ENCODE measurements around the gene PDK4. TPM values are rescaled to one million over a fixed set of nuclear protein-coding genes. Genes with fewer than 3 reads are reported as not detected.
"Not testable (repeated sequence)": the region's sequence is repeated elsewhere in the genome, so short reads cannot be mapped to it uniquely, and the experiment has no call there.

Gene PDK4
- total RNA-seq, 1 donor from 2014 or later: 374 TPM

DNA sequence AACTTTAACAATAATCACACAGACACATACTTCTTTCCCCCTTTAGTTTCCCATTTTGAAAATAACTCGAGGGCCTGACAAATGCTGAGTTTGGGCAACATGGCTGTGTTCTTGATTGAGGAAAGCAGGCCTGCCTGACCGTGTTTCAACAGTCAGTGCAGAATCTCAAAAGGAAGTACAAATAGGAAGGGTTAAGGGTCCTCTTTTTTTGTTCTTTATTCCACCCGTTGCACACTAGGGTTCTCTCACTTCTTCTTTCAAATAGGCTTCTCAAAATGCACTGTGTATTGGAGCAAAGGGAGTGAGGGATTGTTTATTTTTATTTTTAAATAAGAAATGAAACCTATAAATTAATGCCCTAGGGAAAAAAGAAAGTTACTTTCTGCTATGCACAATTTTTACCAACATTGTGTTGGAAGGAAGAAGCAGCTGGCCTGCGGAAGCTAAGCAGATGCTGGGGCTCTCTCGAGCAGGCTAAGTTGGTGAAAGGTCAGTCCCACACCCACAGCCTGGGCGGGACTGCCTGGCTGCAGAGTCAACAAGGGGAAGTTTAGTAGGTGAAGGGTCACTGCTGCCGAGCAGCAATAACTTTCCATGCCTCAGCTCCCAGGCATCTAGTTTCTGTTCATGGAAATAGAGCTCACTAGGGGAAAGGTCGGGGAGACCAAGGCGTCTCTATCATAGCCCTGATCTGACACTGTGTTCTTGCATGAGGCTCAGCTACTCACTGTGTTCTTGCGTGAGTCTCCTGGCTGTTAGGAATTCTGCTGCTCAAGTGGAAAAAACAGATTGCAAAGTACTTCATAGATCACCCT is 12.2 kb upstream of the PDK4 start:
- ATAC-seq (ENCODE audit: poor library complexity) (peak; percentile 96), DNase-seq (peak; percentile 96)
- intact Hi-C loops (cut with DNase I): loop anchor here (2.0 kb wide), 1 partner anchor 20 kb away; no protein-coding TSS in a partner anchor

DNA sequence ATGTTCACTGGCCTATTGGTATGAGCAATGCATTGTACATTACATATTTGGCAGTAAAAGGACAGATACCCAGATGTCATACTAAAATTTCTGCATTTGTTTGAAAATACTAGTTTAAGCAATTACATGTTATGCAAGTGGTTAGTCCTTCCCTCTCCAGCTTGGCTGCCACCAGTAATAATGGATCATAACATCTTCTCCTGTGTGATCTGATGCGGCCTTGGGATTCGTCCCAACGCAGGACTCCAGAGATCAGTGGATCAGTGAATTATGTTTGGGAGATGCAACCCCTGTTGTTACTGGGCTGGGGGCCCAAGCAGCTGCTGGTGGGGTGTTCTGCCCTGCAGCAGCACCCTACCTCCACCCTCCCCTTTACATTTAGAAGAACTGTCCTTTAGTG is 11.2 kb upstream of the PDK4 start:
- ATAC-seq (ENCODE audit: poor library complexity): peak; percentile 7
- DNase-seq: peak; percentile 63
- intact Hi-C loops (cut with DNase I): no loop called here

DNA sequence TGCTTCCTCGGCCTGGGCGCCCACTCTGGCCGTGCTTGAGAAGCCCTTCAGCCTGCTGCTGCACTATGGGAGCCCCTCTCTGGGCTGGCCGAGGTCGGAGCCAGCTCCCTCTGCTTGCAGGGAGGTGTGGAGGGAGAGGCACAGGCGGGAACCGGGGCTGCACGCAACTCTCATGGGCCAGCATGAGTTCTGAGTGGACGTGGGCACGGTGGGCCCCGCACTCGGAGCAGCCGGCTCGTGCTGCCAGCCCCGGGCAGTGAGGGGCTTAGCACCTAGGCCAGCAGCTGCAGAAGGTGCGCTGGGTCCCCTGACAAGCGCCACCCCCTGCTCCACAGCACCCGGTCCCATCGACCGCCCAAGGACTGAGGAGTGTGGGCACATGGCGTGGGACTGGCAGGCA is 9.0 kb upstream of the PDK4 start:
- DNase-seq (peak; percentile 41), ATAC-seq (ENCODE audit: poor library complexity) (no peak)
- intact Hi-C loops (cut with DNase I): no loop called here

DNA sequence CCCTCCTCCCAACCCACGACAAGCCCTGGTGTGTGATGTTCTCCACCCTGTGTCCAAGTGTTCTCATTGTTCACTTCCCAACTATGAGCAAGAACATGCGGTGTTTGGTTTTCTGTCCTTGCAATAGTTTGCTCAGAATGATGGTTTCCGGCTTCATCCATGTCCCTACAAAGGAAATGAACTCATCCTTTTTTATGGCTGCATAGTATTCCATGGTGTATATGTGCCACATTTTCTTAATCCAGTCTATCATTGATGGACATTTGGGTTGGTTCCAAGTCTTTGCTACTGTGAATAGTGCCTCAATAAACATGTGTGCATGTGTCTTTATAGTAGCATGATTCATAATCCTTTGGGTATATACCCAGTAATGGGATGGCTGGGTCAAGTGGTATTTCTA is 8.5 kb upstream of the PDK4 start:
- DNase-seq; ATAC-seq (ENCODE audit: poor library complexity); intact Hi-C loops (cut with DNase I): not testable (repeated sequence)

DNA sequence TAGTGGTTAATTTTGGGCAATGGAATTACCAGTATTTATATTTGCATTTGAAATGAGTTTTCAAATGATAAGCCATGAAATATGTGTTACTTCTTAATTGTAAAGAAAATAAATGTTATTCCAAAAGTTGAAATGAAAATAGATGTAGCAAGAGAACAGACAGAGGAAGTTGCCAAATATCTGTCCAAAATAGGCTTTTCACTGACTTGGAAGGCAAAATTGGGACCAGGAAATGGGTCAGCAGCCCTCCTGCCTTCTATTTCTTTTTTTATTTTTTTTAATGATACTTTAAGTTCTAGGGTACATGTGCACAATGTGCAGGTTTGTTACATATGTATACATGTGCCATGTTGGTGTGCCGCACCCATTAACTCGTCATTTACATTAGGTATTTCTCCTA is 8.1 kb upstream of the PDK4 start:
- ATAC-seq (ENCODE audit: poor library complexity); intact Hi-C loops (cut with DNase I); DNase-seq: not testable (repeated sequence)

DNA sequence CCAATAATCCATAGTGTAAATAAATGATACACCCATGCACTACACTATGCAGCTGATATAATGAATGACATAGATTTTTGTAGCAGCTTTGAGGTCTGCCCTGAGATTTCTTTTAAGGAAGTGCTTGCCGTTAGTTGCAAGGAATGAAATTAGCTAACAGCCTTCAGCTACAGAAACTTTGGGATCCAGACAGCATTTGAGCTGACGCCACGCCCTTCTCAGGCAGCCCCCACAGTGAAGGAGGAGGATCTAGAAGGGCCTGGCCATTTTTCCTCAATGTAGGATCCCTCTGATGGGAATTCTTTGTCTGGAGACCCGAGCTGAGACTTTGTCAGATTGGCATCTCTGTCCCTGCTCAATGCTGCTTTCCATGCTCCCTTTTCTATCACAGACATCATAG is 6.1 kb upstream of the PDK4 start:
- intact Hi-C loops (cut with DNase I): no loop called here
- no peak for ATAC-seq (ENCODE audit: poor library complexity)
- no peak for DNase-seq

DNA sequence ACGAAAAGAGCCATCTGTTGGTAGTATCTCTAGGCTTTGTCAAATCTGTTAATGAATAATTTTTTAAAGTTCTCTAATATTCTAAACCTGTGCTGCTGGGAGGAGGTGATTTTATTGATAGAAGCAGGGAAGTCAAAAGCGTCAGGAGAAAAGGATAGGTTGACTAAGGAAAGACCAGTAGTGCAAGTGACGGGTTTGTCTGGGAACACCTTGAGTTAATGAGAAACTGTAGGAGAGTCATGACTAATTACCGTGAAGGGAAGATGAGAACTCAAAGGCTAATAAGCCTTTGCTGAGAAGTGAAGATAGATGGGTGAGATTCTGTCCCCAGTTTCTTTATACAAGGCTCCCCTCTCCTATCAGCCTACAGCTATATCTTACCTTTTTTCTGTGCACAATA is 5.0 kb upstream of the PDK4 start:
- intact Hi-C loops (cut with DNase I): no loop called here
- ATAC-seq (ENCODE audit: poor library complexity): no peak
- DNase-seq: no peak

DNA sequence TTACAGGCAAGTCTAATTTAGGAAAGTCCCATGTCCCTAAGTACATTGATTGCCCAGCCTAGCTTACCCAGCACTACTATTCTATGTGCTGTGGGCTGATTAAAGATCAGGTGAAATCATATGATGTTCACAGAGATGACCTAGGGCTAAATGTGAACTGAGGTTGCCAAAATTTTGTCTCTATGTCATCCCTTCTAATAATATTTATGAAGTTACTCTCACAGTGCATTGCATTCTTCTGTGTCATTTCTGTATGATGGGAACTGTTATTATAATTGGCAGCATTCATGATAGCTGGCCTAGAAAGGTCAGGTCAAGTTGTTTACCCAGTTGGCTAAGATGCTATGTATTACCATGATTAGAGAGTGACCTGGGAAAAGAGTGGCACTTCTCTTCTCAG is 2.8 kb upstream of the PDK4 start:
- ATAC-seq (ENCODE audit: poor library complexity) (peak; percentile 25), DNase-seq (no peak)
- intact Hi-C loops (cut with DNase I): loop anchor here (5.0 kb wide), 1 partner anchor 83 kb away; no protein-coding TSS in a partner anchor

DNA sequence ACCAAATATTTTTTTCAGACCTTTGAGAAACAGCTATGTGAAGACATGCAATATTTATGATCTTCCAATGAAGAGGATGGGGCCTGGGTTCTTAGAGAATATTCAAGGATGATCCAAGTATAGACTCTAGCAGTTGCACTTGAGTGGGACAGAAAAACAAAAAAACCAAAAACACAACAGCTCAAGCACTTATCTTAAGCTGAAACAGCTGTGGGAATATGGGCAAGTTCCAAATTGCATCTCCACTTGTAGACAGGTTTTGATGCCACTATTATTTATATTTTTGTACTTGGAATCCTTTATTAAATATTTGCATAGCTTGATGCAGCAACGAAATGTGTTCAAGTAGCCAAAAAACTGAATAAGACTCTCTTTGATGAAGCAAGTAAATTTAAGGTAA is 2.2 kb upstream of the PDK4 start:
- intact Hi-C loops (cut with DNase I): loop anchor here (5.0 kb wide), 1 partner anchor 84 kb away; no protein-coding TSS in a partner anchor
- ATAC-seq (ENCODE audit: poor library complexity): no peak

DNA sequence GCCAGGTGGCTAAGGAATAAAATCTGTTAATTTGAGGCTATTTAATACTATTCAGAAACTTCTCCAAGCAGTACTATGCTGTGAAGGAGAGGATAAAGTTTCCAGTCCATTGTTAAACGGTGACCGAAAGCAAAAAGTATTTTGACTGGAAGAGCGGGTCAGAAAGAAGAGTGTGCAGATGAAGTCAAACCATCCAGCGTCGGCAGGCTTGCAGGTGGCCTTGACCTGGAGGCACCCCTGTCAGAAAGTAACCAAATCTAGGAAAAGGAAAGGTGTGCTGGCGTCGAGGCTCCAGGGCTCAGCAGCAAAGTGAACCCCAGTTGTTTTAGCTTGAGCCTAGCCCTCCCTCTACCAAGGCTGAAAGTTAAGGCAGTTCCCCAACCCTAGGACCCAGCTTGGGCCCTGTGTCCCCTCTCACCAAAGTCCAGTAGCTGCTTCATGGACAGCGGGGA is 544 bp downstream of the PDK4 start:
- intact Hi-C loops (cut with DNase I): loop anchor here (5.0 kb wide), 1 partner anchor 87 kb away; no protein-coding TSS in a partner anchor
- ATAC-seq (ENCODE audit: poor library complexity) (peak; percentile 0), DNase-seq (no peak)

More for the DNA sequence above, 2.2 kb upstream of the PDK4 start:
- no peak for DNase-seq

DNA sequence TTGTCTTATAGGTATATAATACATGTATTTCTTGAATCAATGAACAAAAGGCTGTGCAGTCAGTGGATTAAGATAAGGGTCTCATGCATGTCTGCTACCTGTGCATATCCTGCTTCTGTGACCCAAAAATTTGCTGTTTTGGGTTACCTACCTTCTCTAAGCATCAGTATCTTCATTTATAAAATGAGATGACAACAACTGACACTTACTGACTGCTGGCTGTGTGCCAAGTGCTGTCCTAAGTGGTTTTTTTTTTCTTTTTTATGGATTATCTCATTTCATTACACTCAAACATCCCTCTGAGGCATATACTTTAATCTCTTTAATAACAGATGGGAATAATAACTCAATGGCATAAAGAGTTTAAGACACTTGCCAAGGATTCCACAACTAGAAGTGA is 2.1 kb downstream of the PDK4 start:
- ATAC-seq (ENCODE audit: poor library complexity): no peak
- DNase-seq: no peak
- intact Hi-C loops (cut with DNase I): no loop called here

DNA sequence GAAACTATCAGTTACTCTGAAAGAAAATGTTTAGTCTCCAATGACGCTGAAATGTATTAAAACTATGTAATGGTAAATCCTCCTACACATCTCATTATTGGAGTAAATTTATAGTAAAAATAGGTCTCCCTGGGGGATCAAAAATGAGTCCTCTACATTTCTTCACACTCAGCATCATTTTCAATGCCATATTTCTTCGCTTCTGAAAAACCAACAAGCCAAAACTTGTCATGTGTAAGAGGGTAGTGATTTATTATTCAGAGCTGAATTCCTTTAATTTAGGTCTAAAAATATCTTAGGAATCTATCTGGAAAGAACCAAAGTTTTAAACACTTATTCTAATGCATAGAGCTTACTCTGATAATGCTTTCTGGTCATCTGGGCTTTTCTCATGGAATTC is 3.0 kb downstream of the PDK4 start:
- DNase-seq: no peak
- ATAC-seq (ENCODE audit: poor library complexity): no peak
- intact Hi-C loops (cut with DNase I): no loop called here

DNA sequence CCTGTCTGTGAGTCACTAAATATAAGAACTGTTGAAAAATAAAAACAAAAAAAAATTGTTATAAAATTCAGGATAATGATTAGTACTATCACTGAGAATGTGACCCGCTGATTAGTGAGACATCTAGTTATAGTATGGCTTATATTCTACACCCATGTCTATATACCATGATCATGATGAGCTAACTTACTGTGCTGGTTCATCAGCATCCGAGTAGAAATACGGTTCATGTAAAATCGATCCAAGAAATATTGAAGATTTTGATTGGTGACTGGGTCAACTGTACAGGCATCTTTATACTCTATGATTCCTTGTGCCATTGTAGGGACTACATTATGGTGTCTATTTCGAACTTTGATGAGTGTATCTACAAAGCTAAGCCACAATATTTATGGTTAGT is 3.7 kb downstream of the PDK4 start:
- no peak for ATAC-seq (ENCODE audit: poor library complexity)
- no peak for DNase-seq
- intact Hi-C loops (cut with DNase I): no loop called here

DNA sequence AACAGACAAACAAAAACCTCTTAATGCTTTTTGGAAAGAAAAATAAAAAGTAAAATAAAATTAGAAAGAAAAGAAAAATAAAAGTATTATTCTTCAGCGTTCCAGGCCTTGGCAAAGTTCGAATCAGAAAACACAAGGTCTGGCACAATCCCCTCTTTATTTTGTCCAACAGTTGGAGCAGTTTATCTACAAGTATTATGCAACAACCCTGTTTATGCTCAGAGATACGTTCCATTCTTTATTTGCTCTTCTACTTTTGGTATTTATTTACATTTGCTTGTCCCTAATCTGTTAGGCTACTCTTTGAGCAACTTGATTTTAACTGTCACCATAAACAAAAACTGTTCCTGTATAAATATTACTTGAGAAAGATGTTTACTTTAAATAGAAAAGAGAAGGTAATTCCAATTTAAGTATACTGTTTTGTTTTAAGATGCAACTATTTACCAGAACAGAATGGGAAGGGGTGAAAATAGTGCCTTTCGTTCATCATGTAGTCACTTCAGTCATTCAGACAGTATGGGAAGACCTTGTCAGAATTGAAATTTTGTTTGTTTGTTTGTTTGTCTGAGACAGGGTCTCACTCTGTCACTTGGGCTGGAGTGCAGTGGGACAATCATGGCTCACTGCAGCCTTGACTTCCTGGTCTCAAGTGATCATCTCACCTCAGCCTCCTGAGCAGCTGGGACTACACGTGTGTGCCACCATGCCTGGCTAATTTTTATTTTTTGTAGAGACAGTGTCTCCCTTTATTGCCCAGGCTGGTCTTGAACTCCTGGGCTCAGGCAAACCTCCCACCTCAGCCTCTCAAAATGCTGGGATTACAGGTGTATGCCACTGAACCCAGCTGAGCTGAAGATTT is 5.7 kb downstream of the PDK4 start:
- ATAC-seq (ENCODE audit: poor library complexity) (peak; percentile 3), DNase-seq (no peak)
- intact Hi-C loops (cut with DNase I): no loop called here

DNA sequence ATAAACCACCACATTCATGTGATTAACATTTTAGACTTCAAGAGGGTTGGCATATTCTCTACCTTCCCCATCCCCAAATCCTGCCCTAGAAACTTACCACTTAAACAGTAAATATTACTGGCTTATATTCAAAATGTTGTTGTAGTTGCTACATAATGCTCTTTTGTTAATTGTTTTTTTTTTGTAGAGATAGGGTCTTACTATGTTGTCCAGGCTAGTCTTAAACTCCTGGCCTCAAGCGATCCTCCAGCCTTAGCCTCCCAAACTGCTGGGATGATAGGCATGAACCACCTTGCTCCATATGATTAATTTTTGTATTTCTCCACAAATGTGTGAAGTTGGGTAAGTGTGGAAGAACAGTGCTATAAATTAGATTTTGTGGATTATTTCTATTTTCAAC is 6.5 kb downstream of the PDK4 start:
- intact Hi-C loops (cut with DNase I): loop anchor here (5.0 kb wide), 1 partner anchor 37 kb away; no protein-coding TSS in a partner anchor
- no peak for ATAC-seq (ENCODE audit: poor library complexity)

DNA sequence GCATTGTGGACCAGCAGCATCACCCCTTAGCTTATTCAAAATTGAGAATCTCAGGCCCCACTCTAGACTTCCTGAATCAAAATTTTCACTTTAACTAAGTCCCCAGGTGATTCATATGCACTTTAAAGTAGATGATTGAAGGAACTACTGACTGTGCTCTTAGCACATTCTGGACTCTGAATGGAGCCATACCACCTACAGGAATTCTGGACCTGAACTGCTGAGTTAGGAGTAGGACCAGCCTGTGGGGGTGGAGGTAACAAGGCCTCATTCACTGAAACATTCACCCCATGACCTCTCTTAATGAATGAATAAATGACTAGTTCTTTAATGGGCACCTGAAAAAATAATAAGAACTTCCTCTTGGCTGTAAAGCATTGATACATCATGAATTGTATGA is 7.3 kb downstream of the PDK4 start:
- DNase-seq (no peak), ATAC-seq (ENCODE audit: poor library complexity) (no peak)
- intact Hi-C loops (cut with DNase I): loop anchor here (5.0 kb wide), 1 partner anchor 37 kb away; no protein-coding TSS in a partner anchor

More for the DNA sequence above, 6.5 kb downstream of the PDK4 start:
- DNase-seq: no peak

DNA sequence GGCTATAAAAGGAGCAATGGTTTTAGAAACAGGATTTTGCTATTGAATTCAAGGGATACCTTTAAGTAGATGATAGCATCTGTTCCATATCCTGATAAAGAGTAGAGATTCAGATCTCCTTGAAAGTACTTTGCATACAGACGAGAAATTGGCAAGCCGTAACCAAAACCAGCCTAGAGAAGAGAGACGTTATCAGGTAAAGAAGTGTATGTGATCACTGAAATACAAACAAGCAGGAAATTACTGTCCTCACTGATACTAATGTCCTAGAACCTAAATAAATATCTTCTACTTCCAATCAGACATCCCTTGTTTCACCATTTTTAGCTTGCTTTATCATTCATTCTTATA is 9.4 kb downstream of the PDK4 start:
- intact Hi-C loops (cut with DNase I): loop anchor here (5.0 kb wide), 1 partner anchor 35 kb away; no protein-coding TSS in a partner anchor
- DNase-seq (no peak), ATAC-seq (ENCODE audit: poor library complexity) (no peak)

DNA sequence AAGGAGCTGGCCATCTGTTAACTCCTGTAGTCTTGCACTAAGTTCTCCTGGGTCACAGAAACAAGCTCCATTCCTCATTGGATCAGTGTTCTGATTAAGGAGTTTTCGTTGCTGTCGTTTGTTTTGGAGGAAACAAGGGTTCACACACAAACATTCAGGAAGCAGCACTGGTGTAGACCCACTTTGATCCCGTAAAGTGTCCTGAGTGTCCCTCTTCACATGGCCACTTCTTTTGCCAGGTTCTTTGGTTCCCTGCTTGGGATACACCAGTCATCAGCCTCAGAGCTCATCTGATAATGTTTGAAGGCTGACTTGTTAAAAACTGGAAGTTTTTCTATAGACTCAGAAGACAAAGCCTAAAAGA is 10.9 kb downstream of the PDK4 start:
- no peak for ATAC-seq (ENCODE audit: poor library complexity)
- intact Hi-C loops (cut with DNase I): loop anchor here (5.0 kb wide), 1 partner anchor 33 kb away; no protein-coding TSS in a partner anchor
- DNase-seq: no peak

DNA sequence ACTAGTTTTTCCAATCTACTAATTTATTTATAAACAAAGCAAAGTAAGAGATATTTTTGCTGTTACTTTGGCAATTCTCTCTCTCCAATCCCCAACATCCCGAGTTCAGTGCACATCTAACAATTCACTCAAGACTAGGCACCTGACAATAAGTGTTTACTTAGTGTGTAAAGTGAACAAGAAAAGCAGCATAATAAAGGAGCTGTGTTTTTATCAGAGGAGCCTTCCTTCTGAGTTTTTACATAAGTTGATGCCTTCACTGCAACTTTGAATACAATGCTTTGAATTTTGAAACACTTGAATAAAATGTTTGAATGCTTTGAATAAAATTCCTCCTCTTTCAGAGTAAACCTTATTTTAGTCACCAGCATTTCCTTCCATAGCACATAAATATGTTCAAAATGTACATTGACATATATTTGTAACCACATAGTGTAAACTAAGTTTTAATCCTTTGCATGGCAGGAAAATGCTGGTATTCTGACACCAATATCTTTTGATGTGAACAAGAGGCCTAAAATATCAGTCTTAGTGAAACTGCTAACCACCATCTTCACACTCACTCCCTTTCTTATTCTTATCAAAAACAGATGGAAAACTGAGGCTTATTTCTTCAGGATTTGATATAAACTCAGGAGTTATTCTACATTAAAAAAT is 11.4 kb downstream of the PDK4 start:
- DNase-seq (no peak), ATAC-seq (ENCODE audit: poor library complexity) (no peak)
- intact Hi-C loops (cut with DNase I): loop anchor here (5.0 kb wide), 1 partner anchor 33 kb away; no protein-coding TSS in a partner anchor
